GM23248 (cell line): ENCODE measurements around the gene DYSF.

Source experiments
- EZH2 ChIP-seq: fragments of 200-600 bp; sonication (generic); IDR thresholded peaks from 2 replicates; pipeline ENCODE4 v1.6.1; 2018; ENCODE audit warnings: antibody characterized with exemption, mild to moderate bottlenecking; ENCODE audit not compliant: insufficient read depth, poor library complexity, severe bottlenecking
- EZH2phosphoT487 ChIP-seq: fragments of 200-600 bp; sonication (generic); IDR thresholded peaks from 2 replicates; pipeline ENCODE4 v1.6.1; 2018; ENCODE audit warnings: antibody characterized with exemption, moderate library complexity, mild to moderate bottlenecking, low read depth; ENCODE audit not compliant: insufficient read depth

- TF ChIP-seq EZH2phosphoT487 = no peak
- TF ChIP-seq EZH2 = no peak
Measured at GRCh38 chr2:71563872-71564271, 110.5 kb downstream of the DYSF start.
